ENCODE measurements around the gene ODR4.

- no peak for TF ChIP-seq CTCF (IDR thresholded peaks at IDR 0.05; ENCODE audit: low read depth, low read length)
- TF ChIP-seq EZH2phosphoT487 (IDR thresholded peaks at IDR 0.05; ENCODE audit: low read depth), result no peak
Measured at GRCh38 chr1:186426118-186426517, 50.5 kb downstream of the ODR4 start.

Measured in OCI-LY3 (cell line).